GM10248 (cell line): ENCODE measurements around the gene TNFAIP3.

Source experiments
- CTCF ChIA-PET: fragments of 300-600 bp; sonication (Branson Sonifier 250); formaldehyde crosslinking; extraction: SDS; loops from one replicate; lab custom pipeline; 2021; ENCODE audit warnings: antibody characterized with exemption; lab: Yijun Ruan, JAX
- POLR2A ChIA-PET: fragments of 350-650 bp; sonication (Branson Sonifier 250); formaldehyde crosslinking; extraction: SDS; loops from one replicate; lab custom pipeline; 2020; ENCODE audit warnings: antibody characterized with exemption; lab: Yijun Ruan, JAX
- DNase-seq: peaks from one replicate; pipeline ENCODE4 v3.0.0; 2012; ENCODE audit errors: extremely low spot score
- TF ChIP-seq, protein P1 (sequence below): IDR thresholded peaks from 2 replicates; pipeline ENCODE4 v1.5.1; 2012; ENCODE audit warnings: mild to moderate bottlenecking, low read depth; ENCODE audit errors: extremely low read depth, missing control alignments, control extremely low read depth

TNFAIP3 gene

DNA sequence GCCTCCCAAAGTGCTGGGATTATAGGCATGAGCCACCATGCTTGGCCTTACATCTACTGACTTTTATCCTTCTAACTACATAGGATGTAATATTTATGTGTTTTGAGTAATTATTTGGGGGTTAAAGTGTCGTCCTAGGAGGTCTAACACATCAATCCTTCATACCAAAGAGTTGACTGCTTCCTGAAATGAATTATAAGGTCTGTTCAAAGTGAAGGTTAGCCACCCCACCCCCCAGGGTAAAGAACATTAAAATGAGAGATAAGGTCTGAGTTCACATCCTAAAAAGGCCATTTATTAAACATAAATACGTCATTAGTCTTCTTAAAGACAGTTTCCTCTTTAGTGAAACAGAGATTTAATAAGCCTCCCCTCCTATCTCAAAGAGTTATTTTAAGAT, 33.8 kb downstream of the TNFAIP3 start:
- DNase-seq: no peak
- TF ChIP-seq, protein P1, sequence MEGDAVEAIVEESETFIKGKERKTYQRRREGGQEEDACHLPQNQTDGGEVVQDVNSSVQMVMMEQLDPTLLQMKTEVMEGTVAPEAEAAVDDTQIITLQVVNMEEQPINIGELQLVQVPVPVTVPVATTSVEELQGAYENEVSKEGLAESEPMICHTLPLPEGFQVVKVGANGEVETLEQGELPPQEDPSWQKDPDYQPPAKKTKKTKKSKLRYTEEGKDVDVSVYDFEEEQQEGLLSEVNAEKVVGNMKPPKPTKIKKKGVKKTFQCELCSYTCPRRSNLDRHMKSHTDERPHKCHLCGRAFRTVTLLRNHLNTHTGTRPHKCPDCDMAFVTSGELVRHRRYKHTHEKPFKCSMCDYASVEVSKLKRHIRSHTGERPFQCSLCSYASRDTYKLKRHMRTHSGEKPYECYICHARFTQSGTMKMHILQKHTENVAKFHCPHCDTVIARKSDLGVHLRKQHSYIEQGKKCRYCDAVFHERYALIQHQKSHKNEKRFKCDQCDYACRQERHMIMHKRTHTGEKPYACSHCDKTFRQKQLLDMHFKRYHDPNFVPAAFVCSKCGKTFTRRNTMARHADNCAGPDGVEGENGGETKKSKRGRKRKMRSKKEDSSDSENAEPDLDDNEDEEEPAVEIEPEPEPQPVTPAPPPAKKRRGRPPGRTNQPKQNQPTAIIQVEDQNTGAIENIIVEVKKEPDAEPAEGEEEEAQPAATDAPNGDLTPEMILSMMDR: no peak
- ChIA-PET CTCF (interaction anchor here (0.9 to 2.6 kb wide), 9 partner anchors 8 to 196 kb away, joined by 3 to 9 read pairs (median 5); no protein-coding TSS in a partner anchor), POLR2A (interaction anchor here (1.2 kb wide), 1 partner anchor 20 kb away, joined by 4 read pairs; no protein-coding TSS in a partner anchor)

DNA sequence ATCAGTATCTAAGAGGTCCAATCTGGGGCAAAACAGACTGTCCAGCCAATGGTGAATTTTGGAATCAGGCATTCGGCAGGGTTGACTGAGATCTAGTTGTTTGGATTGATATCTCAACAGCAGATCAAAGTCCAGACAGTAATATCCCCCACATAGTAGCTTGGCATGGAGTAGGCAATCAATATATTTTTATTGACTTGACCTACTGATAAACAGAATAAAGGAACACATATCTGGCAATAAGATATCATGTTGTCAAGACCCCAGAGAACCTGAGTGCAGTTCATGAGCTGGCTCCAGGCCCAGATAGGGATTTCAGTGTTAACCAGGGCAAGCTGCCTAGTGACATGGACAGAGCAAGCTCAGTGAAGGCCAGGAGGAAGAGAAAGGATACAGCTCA, 34.4 kb downstream of the TNFAIP3 start:
- POLR2A ChIA-PET: interaction anchor here (0.7 kb wide), 1 partner anchor 19 kb away, joined by 3 read pairs; no protein-coding TSS in a partner anchor
- no peak for DNase-seq
- TF ChIP-seq, protein P1: no peak
- CTCF ChIA-PET: interaction anchor here (0.7 to 2.6 kb wide), 14 partner anchors 10 to 203 kb away, joined by 3 to 9 read pairs (median 4); no protein-coding TSS in a partner anchor

DNA sequence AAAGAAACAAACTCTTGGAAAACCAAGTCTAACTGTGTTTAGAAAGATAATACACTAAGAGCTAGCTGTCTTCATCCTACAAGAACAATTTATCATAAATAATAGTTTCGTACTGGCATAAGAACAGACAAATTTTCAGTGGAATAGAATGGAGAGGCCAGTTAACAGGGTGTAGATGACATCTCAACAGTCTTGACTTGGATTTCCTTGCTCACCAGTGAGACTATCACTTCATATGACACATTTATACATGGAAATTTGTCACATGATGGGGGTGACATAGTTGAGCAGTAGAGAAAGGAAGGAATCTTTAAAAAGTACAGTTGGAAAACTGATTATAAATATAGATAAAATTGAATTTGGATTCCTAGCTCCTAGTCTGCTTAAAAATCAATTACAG, 35.6 kb downstream of the TNFAIP3 start:
- CTCF ChIA-PET: interaction anchor here (1.3 to 2.6 kb wide), 5 partner anchors 9 to 42 kb away, joined by 3 to 9 read pairs (median 7); no protein-coding TSS in a partner anchor
- TF ChIP-seq, protein P1: no peak
- POLR2A ChIA-PET: no interaction called here
- no peak for DNase-seq

DNA sequence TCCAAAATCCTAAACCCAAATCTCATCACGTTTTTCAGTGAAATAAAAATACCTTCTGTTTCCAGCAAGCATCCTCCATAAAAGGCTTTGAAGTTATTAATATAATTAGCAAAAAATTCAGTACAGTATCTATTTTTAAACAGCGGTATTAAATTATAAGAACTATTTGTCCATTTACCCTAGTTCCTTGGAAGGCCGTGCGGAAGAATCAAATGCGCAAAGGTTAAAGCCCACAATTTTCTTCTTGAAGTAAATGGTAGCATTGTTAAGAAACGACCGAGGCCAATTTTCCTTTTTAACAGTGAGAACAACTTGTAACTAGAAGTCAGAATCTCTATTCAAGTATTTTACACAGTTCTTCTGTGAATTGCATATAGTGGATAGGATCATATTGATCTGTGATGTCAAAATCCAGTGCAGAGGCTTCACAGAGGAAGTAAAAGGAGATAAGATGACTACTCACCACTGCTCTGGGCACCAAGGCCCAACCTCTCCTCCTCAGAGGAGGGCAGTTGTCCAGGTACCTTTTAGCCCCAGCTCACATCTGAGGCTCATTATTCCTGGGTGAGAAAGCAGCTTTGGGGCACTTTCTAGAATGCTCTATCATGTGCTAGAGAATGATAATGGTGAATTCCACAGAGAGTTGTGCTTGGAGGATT, 36.3 kb downstream of the TNFAIP3 start:
- DNase-seq: no peak
- ChIA-PET CTCF (no interaction called here), POLR2A (no interaction called here)
- TF ChIP-seq, protein P1: no peak

DNA sequence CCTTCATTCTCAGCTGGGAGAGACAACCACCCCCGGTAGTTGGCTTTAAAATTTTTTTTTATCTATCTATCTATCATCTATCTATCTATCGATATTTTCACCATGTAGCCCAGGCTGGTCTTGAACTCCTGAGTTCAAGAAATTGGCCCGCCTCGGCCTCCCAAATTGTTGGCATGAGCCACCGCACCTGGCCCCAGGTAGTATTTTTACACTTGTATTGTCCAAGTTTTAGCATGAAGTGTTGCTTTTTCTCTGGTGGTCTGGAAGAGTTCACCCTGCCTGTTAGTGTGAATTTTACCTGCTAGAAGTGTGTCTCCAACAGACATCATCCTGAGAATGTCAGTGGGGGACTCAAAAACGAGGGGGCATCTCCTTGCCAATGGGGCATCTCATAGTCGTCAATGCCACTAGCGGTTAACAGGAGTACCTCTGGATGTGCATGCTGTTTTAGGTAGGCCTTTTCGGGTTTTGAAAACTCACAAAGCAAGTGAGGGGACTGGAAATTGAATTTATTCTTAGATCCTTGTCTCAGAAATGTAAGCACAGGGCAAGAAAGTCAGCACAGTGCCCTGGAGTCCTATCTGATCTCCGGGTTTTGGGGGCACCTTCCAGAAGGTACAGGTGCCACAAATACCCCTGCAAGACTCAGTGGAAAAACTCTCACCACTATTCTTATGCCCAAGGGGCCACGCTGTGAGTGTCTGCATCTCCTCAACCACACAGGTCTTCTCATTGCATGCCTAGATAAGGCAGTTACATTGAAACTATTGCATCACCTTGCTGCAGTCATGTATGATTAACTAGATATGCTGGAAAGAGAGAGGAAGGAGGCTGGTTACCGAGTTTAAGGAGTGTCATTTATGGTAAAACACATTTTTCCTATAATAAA, 37.1 kb downstream of the TNFAIP3 start:
- peak; percentile 50 for DNase-seq
- ChIA-PET POLR2A (no interaction called here), CTCF (no interaction called here)
- TF ChIP-seq, protein P1: no peak
